HG03575 (cell line): ENCODE data around the gene ZNF431.

ENCODE experiments used
- ATAC-seq: cut with Tn5 transposase; IDR thresholded peaks from one replicate; pipeline ENCODE4 v1.9.1; 2021; ENCODE audit not compliant: unreplicated experiment, insufficient number of reproducible peaks, low FRiP score; ENCODE audit errors: extremely low read depth

The ZNF431 gene

DNA sequence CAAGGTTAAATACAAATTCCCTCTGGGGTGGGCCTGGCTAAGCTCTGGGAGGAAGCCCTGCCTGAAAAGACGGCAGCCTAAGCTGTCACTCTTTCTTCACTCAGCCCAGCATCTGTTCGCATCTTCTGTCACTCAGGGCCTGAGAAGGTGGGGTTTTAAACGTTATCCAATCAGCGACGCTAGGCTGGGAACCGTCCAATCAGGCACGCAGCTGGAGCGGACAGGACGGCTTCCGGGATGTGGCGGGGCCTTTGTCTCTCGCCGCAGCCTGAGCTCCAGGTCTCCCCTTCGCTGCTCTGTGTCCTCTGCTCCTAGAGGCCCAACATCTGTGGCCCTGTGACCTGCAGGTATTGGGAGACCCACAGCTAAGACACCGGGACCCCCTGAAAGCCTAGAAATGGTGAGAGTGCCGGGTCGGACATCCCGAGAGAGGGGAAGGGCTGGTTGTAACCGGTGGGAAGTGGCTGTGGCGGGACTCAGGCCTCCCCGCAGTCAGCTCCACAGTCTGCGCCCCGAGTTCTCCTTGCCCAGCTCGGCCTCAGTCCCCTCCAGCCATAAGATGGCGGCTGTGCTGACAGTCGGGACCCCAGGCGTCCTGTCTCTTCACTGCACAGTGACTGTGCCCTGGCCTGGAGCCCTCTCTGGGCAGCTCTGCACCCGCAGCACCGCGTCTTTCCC, at the start of gene ZNF431:
Gene ZNF431, plus strand, starts transcription at position 254 of the 678 bp plus-strand sequence. Its CDS starts 144 bp downstream, at position 398.
- peak; percentile 72 for ATAC-seq

DNA sequence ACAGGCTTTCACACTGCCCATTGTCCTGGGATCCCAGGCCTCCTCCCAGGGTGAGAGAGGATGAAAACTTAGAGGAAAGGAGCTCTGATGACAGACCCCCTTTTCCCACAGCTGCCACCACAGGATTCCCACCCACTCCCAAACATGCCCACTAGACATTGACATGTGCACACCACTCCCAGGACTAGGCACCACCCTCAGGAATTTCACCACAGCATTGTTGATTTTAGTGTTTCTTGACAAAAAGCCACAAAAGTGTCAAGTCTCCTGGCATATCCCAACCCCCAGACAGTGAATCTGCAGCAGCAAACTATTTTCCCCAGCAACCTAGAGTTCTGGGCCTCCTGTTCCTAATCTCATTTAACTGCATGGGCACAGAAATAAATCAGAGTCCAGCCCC, 49.7 kb upstream of the ZNF431 start:
- no peak for ATAC-seq

DNA sequence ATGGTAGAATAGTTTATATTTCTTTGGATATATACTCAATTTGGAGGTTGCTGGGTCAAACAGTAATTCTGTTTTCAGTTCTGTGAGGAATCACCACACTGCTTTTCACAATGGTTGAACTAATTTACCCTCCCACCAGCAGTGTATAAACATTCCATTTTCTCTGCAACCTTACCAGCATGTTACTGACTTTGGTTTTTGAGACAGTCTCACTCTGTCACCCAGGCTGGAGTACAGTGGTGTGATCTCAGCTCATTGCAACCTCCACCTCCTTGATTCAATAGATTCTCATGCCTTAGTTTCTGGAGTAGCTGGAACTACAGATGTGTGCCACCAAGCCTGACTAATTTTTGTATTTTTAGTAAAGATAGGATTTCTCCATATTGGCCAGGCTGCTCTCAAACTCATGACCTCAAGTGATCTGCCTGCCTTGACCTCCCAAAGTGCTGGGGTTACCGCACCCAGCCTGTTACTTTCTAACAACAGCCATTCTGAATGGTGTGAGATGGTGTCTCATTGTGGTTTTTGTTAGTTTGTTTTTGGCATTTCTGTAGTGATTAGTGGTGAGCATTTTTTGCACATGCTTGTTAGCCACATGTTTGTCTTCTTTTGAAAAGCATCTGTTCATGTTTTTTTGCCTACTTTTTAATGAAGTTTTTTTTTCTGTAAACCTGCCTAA, 47.4 kb upstream of the ZNF431 start:
- ATAC-seq: no peak

DNA sequence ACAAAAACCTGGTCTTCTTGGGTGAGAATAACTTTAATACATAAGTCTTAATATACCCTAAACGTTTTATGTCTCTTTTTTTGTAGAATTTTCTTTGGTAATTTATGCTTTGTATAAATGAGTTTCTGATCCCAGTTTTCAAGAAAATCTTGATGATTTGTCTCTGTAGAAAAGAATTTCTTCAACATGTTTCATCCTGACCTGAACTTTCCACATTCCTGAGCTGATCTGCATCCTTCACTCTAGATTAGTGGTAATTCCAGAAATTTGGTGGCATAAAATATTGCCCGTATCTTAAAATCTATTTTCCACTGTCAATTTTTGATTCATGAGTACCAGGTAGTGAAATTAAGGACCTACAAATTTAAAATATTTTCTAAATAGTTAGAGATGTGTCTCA, 43.5 kb upstream of the ZNF431 start:
- ATAC-seq: no peak

DNA sequence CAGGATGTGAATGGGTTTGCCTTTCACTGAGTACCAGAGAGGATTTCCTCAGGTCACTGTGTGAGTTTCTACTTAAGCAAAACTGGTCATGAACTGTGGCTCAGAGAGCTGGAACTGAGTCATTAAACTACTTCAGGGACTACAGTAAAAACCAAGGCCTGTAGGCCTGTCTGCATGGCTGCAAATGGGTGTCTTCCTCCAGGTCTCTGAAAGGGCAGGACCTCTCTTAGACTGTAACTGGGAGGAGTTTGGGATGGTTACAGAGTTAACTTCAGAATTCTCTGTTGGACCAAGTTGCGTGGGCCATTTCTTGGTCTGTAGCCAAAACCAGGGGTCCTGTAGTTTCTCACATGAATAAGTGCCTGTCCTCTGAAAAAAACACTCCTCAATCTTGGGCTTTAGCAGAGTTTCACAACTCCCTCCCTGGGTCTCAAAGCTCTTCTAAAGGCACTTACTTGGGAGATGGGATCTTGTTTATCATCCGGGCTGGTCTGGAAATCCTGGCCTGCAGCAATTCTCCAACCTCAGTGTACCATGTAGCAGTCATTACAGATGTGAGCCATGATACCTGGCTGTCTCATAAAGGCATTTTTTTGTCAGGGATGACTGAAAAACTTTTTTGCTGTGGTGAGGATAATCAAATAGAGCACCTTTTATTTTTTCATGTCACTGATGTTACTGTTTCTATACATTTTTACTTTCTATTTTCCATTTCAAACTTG, 40.2 kb upstream of the ZNF431 start:
- no peak for ATAC-seq

DNA sequence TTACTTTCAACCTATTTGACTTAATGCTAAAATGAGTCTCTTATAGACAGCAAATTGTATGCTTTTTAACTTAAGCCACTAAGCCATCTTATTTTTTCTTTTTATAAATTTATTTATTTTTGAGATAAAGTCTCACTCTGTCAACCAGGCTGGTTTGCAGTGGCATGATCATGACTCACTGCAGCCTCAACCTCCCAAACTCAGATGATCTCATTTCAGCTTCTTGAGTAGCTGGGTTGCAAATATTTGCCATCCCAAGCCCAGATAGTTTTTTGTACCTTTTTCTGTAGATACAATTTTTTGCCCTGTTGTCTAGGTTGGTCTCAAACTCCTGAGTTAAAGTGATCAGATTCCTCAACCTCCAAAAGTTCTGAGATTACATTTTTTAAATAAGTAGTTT, 32.7 kb upstream of the ZNF431 start:
- no peak for ATAC-seq

DNA sequence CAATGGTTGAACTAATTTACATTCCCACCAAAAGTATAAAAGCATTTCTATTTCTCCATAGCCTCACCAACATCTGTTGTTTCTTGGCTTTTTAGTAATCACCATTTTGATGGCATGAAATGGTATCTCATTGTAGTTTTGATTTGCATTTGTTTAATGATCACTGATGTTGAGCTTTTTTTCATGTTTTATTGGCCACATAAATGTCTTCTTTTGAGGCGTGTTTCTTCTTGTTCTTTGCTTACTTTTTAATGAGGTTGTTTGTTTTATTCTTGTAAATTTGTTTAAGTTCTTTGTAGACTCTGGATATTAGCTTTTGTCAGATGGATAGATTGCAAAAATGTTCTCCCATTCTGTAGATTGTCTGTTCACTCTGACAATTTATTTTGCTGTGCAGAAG, 31.7 kb upstream of the ZNF431 start:
- ATAC-seq: no peak

DNA sequence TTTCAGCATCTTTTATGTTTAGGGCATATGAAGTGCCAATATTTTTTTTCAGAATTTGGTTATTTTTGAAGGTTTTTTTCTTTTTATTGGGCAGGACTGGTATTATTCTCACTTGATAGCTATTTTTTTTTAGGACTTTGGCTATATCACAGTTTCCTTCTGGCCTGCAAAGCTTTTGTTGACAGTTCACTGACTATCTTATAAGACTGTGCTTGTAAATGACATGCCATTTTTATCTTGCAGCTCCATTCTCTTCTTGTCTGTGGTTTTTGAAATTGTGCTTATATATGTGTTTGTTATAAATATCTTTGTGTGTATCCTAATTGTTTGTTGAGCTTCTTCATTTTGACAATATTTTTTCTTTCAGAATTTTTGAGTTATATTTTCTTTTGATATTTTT, 26.4 kb upstream of the ZNF431 start:
- no peak for ATAC-seq

DNA sequence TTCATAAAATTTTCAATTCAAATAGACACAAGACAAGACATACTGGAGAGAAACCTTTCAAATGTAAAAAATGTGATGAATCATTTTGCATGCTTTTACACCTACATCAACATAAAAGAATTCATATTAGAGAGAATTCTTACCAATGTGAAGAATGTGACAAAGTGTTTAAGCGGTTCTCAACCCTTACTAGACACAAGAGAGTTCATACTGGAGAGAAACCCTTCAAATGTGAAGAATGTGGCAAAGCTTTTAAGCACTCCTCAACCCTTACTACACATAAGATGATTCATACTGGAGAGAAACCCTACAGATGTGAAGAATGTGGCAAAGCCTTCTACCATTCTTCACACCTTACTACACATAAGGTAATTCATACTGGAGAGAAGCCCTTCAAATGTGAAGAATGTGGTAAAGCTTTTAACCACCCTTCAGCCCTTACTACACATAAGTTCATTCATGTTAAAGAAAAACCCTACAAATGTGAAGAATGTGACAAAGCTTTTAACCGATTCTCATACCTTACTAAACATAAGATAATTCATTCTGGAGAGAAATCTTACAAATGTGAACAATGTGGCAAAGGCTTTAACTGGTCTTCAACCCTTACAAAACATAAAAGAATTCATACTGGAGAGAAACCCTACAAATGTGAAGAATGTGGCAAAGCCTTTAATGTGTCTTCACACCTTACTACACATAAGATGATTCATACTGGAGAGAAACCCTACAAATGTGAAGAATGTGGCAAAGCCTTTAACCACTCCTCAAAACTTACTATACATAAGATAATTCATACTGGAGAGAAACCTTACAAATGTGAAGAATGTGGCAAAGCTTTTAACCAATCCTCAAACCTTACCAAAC, 24.6 kb upstream of the ZNF431 start:
- ATAC-seq: no peak

DNA sequence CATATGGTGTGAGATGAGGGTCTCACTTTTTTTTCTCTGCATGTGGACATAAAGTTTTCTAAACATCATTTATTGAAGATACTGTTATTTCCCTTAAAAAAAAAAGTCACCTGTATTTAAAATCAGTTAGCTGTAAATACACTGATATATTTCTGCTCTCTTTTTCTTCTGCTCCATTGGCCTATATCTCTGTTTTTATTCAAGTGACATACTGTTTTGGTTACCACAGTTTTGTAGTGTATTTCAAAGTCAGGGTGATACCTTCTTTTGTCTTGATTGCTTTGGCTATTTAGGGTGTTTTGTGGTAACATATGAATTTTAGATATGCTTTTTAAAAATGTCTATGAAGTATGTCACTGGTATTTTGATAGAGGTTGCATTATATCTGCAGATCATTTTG, 15.8 kb upstream of the ZNF431 start:
- no peak for ATAC-seq

DNA sequence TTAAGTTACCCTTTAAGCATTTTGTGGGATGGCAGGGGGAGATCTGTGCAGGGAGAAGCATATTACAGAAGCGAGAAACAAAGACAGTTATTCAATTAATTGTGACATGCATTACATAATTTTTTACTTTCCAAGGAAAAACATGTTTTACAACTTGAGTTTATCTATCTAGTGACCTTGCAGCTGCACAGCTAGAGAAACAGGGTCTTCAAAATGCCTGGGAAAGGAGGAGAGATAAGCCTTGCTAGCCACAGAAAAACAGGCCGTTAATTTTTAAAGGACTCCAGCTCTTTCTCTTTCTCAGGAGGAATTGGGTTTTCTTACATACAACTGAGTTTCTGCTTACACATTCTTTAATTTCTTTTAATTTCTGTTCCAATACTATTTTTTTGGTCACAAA, 14.8 kb upstream of the ZNF431 start:
- ATAC-seq: no peak

DNA sequence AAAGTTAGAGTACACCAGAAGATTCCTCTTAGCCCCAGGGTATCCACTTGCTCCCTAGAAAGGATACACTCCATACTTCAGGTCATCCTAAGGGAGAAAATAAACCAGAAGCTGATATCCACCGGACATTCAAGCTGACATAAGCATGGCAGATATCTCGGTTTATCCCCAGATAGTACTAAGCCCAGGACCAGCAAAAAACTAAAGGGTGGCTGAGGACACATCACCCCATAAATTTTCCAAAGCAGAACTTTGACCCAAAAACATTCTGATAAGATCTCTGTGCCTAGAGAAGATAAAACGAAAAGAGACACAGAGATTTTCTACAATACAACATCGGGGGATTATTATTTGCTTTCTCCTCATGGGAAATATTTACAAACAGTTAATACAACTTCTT, 13.9 kb upstream of the ZNF431 start:
- ATAC-seq: no peak

DNA sequence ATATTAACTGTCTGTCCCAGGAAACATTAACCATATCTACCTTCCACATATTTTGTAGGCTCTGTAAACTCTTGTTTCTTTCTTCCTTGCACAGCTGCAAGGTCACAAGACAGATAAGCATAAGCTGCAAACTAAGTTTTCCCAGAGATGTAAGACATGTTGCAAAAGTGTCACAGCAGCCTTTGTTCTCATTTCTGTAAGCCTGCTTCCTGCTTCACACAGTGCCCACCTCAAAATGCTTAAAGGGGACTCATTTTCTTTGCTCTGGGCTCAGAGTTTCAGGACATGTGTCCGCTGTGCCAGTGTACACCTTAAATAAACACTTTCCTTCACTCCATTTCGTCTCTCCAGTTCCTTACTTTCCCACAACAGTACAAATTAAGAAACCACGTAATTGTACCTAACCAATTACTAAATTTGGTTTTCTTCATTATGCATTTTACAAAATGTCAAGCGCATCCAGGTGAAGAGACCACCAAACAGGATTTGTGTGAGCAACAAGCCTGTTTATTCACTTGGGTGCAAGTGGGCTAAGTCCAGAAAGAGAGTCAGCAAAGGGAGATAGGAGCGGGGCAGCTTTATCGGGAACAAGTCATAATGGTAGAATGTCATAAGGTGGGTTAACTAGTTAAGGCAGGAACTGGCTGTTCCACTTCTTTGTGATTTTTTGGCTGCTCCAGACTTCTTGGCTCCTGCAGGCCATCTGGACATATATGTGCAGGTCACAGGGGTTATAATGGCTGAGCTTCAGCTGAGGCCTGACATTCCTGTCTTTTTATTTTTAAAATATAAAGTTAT, 12.7 kb upstream of the ZNF431 start:
- no peak for ATAC-seq

DNA sequence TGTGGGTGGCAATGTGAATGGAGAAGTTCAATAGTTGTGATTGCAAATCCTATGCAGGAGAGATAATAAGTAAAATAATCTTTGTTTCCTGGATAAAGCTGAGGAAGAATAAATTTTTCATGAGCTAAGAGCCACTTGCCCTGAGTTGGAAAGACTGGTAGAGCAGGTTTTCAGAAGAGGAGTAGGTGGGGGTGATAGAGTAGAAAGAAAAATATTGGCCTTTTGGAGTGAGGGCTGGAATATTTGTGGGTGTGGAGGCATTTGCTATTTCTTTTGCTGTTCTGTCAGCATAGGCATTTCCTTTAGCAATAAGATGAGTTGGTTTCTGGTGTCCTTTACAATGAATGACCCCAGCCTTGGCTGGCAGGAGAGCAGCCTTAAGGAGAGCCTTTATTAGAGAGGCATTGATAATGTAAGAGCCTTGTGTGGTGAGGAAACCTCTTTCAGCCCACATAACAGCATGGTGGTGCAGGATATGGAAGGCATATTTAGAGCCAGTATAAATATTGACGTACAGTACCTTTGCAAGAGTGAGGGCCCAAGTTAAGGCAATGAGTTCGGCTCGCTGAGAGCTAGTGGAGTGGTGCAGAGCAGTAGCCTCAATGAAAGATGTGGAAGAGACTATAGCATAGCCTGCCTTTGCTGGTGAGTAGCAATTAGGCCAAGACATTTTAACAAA, 11.6 kb upstream of the ZNF431 start:
- no peak for ATAC-seq

DNA sequence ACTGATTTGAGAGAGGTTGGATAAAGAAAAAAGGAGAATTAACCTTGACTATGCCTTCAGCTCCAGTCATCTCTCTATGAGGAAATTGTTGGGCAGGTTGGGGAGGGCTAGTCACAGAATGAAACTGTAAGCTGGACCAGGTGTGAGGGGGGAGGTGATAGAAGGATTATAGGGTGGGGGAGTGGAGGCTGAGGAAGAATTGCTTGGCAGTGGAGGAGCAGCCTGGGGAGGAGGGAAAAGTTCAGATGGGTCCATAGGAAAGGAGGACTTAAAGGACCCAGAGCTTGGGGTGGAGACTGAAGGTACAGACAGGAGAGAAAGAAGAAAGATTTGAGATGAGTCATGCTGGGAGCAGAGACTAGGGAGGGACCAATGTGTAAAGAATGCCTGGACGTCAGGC, 8.2 kb upstream of the ZNF431 start:
- no peak for ATAC-seq

DNA sequence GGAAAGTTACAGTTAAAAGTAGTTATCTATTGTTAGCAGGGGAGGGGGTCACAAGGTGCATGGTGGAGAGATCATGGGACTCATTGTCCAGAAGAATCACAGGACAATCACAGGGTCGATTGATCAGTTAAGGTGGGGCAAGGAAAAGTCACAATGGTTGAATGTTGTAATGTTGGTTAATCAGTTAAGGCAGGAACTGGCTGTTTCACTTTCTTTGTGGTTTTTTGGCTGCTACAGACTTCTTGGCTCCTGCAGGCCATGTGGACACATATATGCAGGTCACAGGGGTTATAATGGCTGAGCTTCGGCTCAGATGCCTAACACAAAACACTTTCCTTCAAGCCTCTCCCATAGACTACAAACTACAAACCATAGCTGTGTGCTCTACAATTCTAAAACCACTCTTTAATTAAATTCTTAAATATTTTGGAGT, 6.9 kb upstream of the ZNF431 start:
- ATAC-seq: no peak

DNA sequence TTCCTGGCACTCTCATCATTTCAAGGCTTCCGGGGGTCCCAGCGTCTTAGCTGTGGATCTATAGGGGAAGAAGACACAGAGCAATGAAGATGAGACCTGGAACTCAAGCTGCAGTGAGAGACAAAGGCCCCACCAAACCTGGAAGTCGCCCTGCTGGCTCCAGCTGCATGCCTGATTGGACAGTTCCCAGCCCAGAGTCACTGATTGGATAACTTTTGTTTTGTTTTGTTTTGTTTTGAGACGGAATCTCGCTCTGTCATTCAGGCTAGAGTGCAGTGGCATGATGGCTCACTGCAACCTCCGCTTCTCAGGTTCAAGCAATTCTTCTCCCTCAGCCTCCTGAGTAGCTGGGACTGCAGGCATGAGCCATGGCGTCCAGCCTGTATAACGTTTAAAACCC, 6.4 kb upstream of the ZNF431 start:
- no peak for ATAC-seq

DNA sequence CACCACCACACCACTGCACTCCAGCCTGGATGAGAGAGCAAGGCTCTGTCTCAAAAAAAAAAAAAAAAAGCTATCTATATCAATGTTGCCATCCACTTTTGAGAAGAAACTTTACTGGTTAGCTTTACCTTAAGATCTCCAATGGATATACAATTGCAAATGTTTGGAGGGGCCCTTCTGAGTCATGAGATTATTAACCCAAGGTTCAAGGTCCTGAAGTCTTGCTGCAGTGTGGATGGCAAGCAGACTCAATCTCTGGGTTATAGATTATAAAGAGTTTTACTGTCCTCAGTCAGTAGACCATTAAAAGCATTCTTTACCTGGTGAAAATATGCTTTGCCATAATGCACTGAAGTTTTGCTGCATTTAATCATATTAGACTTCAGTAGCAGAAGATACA, 3.7 kb upstream of the ZNF431 start:
- ATAC-seq: no peak
